T47D (cell line): Measurements from ENCODE around the gene IFI30.

ENCODE experiments used
- DNase-seq, 2 experiments: peaks; one replicate each; pipeline versions ENCODE4 v3.0.0 to v3.0.0-alpha.2; 2011 to 2012; ENCODE audit warnings: low read depth in 1 of 2, low spot score in 1 of 2
- JUND ChIP-seq: IDR thresholded peaks from 2 replicates; pipeline ENCODE4 v1.6.1; 2012; ENCODE audit warnings: low read depth
- in situ Hi-C: cut with HindIII; loops from 2 replicates; pipeline ENCODE4 v1.10.0; 2016; ENCODE audit warnings: low sequenced_read_pairs, low pct_unique_long_range_greater_than_20kb

IFI30 gene

DNA sequence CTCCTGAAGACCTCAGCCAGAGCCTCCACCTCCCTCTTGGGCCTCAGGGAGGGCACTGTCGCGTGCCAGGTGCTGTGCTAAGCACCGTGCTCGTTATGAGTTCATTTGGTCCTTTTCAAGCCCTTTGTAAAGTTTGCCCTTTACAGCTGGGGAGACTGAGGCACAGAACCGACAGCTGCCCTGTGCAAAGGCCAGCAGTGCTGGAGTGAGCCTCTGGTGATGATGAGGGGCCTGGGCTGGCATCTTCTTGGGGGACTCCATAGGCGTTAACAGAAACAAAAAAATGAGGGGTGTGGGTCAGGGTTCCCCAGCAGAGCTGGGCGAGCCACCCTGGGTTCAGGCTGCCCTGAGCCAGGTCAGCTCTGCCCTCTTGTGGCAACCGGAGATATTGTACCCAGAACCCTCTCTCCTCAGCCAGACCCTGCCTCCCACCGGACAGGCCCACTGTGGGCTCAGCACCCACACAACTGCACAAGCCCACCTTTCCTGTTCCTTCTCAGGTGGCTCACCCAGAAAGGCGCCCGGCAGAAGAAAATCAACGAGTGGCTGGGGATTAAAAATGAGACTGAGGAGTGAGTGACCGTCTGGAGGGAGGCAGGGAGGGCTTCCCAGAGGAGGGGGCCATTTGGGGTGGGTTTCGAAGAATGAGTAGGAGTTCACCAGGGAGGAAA lies 5.5 kb upstream of the IFI30 start:
- DNase-seq = peak; percentile 32 to 87
- in situ Hi-C loops = no loop called here
- TF ChIP-seq JUND = no peak

GRCh38 chr19:18168673-18169381 lies 4.8 kb upstream of the IFI30 start:
- in situ Hi-C loops = no loop called here
- no peak for DNase-seq
- no peak for TF ChIP-seq JUND

- TF ChIP-seq JUND = no peak
- no peak for DNase-seq
- in situ Hi-C loops = no loop called here
Measured at GRCh38 chr19:18170714-18171255, 2.8 kb upstream of the IFI30 start.

DNA sequence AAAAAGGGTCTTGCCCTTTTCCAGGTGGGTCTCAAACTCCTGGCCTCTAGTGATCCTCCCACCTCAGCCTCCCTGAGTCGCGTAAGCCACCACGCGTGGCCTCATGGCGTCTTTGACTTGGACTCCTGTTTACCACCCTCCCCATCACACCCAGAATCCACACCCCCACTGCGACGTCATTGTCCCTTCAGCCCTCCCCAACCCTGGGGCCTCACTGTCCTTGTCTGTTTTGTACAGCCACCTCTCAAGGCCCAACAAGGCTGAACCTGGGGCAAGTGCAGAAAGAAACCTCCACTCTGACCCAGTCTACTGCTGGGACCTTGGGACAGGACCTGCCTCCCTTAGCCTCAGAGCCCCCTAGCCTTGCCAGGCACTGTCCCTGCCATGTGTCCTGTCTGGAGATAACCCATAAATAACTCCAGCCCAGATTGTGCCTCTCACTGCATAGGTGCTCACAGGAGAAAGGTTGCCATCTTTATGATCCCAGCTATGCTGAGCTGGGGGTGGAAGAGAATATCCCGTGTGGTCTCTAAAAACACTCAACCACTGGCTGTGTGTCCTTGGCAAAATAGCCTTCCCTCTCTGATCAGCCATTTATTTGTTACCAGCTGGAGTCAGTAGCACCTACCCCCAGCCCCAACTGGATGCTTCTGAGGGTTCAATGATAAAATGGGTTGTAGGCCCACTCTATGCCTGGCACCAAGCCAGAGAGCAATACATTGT lies 1.8 kb upstream of the IFI30 start:
- in situ Hi-C loops = no loop called here
- DNase-seq = no peak
- TF ChIP-seq JUND = no peak

GRCh38 chr19:18172331-18173053 lies 1.1 kb upstream of the IFI30 start:
- in situ Hi-C loops = no loop called here
- no peak for DNase-seq
- no peak for TF ChIP-seq JUND

DNA sequence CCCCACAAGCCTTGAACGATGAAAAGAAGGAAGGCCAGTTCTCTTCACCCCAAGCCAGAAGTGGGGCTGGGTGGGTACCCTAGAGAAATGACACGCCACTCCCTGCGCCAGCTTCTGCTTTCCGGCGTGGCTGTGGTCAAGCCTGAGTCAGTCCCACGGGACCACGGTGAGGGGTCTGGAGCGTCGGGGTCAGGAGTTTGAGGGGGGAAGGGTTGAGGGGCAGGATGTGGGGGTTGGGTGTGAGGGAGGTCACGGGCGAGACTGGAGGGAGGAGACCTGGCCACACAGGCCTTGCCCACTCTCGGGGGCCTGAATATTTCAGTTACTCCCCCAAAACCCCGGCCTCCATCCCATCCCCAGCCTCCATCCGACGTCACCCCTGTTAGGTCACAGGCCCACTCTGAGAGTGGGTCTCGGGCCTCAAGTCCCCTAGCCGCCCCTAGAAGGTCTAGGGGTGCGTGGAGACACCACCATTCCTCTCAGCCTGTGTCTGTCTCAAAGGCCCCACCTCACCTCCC lies 500 bp upstream of the IFI30 start:
- no peak for DNase-seq

GRCh38 chr19:18174983-18175382 lies 1.4 kb downstream of the IFI30 start:
- in situ Hi-C loops = no loop called here
- no peak for TF ChIP-seq JUND
- DNase-seq = no peak

More for the DNA sequence above, 500 bp upstream of the IFI30 start:
- in situ Hi-C loops = no loop called here
- no peak for TF ChIP-seq JUND

DNA sequence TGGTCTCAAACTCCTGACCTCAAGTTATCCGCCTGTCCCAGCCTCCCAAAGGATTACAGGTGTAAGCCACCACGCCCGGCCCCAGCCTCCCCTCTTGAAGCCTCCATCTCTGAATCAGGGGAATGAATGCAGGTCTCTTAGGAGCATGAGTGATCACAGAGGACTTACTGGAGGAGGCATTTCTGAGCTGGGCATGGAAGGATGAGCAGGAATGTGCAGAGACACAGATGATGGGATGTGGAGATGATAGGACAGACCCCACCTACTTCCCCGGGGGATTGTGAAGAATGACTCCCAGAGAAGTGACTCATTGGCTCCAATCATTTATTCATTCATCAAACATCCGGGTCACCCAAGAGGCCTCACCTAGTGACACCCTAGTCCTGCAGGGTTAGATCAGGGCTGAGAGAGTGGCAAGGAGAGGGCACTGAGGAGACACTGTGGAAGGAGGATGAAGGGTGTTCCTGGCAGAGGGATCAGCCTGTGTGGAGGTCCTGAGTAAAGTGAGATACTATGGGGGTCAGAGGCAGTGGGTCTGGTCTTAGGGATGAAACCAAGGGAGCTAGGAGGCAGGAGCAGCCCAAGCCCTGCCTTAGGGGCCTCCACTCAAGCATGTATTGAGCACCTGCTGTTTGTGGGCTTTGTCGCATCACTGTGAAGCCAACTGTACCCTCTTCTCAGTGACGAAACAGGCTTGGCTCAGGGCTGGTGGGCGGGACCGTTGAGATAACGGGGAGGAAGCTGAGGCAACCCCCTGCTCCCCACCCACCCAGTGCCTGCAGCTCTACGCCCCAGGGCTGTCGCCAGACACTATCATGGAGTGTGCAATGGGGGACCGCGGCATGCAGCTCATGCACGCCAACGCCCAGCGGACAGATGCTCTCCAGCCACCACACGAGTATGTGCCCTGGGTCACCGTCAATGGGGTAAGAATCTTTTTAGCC lies 3.0 kb downstream of the IFI30 start:
- no peak for TF ChIP-seq JUND

GRCh38 chr19:18179957-18180356 lies 6.3 kb downstream of the IFI30 start:
- no peak for TF ChIP-seq JUND
- in situ Hi-C loops = no loop called here
- no peak for DNase-seq

More for the DNA sequence above, 3.0 kb downstream of the IFI30 start:
- DNase-seq = no peak
- in situ Hi-C loops = no loop called here

GRCh38 chr19:18183529-18183928 lies 9.9 kb downstream of the IFI30 start:
- in situ Hi-C loops = no loop called here
- no peak for TF ChIP-seq JUND
- peak in 1 of 2 experiments; percentile 71 for DNase-seq

DNA sequence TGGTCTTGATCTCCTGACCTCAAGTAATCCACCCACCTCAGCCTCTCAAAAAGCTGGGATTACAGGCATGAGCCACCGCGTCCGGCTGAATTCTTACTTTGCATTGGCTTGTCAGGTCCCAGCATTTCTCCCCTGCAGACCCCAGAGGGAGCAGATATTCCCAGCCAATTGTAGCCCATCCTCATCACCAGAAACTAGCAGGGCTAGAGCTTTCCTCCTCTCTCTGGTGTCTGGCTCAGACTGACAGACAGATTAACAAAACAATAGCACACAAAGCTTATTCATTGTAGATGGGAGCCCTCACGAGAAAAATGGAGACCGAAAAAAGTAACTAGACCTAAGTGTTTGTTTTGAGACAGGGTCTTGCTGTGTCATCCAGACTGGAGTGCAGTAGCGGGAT lies 11.9 kb downstream of the IFI30 start:
- no peak for DNase-seq
- in situ Hi-C loops = no loop called here
- TF ChIP-seq JUND = no peak

DNA sequence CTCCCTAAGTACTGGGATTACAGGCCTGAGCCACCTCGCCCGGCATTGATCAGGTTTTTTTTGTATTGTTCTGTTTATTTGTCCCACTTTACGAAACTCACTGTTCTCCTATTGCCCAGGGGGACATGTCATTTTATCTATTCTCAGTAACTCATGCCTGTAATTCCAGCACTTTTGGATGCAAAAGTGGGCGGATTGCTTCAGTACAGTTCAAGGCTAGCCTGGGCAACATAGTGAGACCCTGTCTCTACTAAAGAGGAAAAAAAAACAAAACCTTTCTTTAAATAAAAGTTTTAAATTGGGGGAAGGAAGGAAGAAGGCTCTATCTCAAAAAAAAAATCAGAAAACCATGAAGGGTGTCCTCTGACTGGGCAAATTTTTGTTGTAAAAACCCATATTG lies 16.7 kb downstream of the IFI30 start:
- no peak for TF ChIP-seq JUND
- in situ Hi-C loops = no loop called here

More for the DNA sequence above, 16.7 kb downstream of the IFI30 start:
- no peak for DNase-seq
